Measurements from ENCODE around the gene KDM4C.

- no peak for TF ChIP-seq POLR2A (IDR thresholded peaks at IDR 0.05)
- TF ChIP-seq CTCF (IDR thresholded peaks at IDR 0.05), result no peak
- no peak for TF ChIP-seq EP300 (IDR thresholded peaks at IDR 0.05)
- no peak for TF ChIP-seq POLR2AphosphoS5 (IDR thresholded peaks at IDR 0.05)
Measured at GRCh38 chr9:6758248-6758497, 400 bp downstream of the KDM4C start.
